OCI-LY1 (cell line): Measurements from ENCODE around the gene NCKAP5L.

Source experiments
- CTCF ChIP-seq: fragments of 200-600 bp; sonication (generic), shearing (Covaris generic); IDR thresholded peaks from 2 replicates; pipeline ENCODE4 v1.5.1; 2017; ENCODE audit warnings: mild to moderate bottlenecking, antibody characterized with exemption, low read length, moderate library complexity, mixed read lengths
- EZH2 ChIP-seq: fragments of 200-600 bp; sonication (generic), shearing (Covaris generic); IDR thresholded peaks from 2 replicates; pipeline ENCODE4 v1.8.0; 2017; ENCODE audit warnings: borderline replicate concordance, mixed run types, mild to moderate bottlenecking, antibody characterized with exemption, low read length, moderate library complexity, mixed read lengths

- TF ChIP-seq CTCF (no peak), EZH2 (no peak)
Measured at GRCh38 chr12:49872781-49873181, 44.6 kb upstream of the NCKAP5L start.
